ENCODE data around the gene WDR26.
"Not testable (repeated sequence)": the region's sequence is repeated elsewhere in the genome, so short reads cannot be mapped to it uniquely, and the experiment has no call there.

WDR26 gene

DNA sequence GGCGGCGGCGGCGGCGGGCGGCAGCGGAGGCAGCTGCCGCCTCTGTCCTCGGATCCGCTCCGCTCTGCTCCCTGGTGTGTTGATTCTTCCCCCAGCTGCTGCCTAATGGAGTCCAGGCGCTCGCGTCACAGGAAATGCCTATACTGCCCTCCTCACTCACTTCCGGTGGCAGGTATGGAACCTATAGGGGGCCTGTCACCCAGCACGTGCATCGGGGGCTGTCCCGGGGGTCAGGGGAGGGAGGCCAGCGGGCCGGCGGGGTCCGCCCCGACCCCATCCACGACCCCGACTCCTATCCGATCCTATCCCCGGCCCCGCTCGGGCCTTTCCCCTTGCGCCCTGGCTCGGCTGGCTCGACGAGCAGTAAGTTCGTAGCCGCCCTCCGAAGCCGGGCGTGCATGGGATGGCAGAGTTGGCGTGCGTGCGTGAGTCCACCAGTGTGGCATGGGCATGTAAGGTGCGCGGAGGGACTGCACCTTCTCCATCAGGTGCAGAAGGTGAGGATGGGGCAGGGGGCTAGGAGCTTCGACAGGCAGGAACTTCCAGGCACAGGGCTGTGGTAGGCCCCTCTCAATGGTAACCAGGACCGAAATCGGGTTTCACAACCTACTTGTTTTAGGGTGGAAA lies at the start of gene WDR26:
WDR26 (minus strand) TSS at position 107 of the 627 bp plus-strand sequence.
- peak; percentile 85 to 88 for DNase-seq

DNA sequence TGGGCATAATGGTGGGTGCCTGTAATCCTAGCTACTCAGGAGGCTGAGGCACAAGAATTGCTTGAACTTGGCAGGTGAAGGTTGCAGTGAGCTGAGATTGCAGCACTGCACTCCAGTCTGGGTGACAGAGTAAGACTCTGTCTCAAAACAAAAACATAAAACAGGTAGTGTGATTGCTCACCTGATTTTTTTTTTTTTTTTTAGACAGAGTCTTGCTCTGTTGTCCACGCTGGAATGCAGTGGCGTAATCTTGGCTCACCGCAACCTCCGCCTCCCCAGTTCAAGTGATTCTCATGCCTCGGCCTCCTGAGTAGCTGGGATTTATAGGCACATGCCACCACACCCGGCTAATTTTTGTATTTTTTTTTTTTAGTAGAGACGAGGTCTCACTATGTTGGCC lies 48.6 kb upstream of the WDR26 start:
- not testable (repeated sequence) for DNase-seq

DNA sequence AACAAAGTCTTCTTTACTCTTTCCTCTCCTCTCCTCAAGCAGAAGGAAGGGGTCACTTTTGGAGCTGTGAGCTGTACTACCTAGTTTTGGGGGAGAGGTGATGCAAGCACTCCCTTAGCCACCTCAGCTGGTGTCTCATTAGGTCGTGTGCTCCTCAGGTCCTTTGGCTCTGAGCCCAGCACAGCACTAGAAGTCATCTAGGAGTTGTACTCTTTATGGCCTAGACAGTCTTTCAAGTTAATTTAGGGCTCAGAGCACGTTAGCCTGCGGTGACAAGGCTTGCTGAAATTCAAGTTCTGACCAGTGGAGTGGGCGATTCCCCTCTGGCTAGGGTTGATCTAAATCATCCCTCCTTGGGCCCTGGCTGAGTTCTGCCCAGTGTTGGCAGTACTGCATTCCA lies 48.0 kb upstream of the WDR26 start:
- no peak for DNase-seq

DNA sequence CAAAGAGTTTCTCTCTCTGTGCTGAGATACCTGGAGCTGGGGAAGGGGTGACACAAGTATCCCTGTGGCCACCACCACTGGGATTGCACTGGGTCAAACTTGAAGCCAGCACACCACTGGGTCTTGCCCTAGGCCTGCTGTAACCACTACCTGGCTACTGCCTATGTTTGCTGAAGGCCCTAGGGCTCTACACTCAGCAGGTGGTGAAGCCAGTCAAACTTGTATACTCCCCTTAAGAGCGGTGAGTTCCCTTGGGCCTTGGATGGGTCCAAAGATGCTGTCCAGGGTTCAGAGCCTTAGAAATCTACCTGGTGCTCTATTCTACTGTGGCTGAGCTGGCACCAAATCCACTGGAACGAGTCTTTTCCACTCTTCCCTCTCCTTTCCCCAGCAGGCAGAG lies 47.0 kb upstream of the WDR26 start:
- DNase-seq = no peak

DNA sequence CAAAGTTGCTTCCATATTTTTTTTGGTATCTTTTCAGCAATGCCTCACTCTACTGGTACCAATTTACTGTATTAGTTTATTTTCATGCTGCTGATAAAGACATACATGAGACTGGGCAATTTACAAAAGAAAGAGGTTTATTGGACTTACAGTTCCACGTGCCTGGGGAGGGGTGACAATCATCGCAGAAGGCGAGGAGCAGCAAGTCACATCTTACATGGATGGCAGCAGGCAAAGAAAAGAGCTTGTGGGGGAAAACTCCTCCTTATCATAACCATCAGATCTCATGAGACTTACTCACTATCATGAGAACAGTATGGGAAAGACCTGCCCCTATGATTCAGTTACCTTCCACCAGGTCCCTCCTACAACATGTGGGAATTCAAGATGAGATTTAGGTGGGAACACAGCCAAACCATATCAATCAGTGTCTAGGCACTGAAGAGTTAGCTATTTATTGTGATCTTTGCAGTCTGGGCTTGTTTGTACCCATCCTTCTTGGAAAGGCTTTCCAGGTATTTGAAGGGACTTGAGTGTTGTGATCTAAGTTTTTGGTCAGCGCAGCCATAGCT lies 46.4 kb upstream of the WDR26 start:
- DNase-seq = not testable (repeated sequence)

DNA sequence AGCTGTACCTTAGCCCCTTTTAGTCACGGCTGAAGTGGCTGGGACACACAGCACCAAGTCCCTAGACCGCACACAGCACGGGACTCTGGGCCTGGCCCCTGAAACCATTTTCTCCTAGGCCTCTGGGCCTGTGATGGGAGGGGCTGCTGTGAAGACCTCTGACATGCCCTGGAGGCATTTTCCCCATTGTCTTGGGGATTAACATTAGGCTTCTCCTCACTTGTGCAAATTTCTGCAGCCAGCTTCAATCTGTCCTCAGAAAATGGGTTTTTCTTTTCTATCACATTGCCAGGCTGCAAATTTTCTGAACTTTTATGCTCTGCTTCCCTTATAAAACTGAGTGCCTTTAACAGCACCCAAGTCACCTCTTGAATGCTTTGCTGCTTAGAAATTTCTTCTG lies 45.6 kb upstream of the WDR26 start:
- DNase-seq = not testable (repeated sequence)

DNA sequence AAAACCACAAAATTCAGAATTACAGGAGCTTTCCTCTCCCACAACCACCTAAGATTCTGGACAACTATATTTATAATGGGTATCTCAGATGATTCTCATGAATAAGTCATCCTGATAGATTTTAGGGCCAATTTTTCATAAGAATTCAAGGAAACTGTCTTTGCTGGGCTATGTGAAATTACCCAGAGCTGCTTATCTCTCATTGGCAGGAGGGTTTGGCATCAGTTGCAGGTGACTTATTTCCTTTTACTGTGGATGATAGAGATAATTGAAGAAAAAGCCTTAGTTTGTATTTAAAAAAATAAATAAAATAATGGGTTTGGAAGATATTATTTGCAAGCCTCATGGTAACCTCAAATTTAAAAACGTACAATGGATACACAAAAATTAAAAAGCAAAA lies 38.2 kb upstream of the WDR26 start:
- no peak for DNase-seq

DNA sequence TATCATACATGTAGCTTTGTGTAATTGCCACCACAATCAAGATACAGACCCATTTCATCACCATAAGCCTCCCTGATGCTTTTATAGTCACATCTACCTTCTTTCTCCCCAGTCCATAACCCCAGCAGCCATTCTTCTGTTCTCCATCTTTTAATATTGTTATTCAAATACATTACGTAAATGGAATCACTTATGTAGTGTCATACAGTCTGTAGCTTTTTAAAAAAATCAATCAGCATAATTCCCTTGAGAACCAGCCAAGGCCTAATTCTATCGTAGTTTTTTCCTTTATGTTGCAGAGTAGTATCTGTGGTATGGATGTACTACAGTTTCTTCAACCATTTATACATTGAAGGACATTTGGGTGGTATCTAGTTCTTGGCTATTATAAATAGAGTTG lies 31.6 kb upstream of the WDR26 start:
- DNase-seq = no peak

DNA sequence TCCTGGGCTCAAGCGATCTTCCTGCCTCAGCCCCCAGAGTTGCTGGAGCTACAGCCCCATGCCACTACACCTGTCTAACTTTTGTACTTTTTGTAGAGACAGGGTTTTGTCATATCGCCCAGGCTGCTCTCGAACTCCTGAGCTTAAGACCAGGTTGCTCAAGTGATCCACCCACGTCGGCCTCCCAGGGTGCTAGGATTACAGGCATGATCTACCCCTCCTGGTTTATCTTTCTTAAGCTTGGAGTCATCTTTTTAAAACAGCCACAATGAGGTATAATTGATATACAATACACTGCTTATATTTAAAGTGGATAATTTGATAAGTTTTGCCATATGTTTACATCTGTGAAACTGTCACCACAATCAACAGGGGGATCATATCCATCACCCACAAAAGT lies 25.4 kb upstream of the WDR26 start:
- DNase-seq = no peak

DNA sequence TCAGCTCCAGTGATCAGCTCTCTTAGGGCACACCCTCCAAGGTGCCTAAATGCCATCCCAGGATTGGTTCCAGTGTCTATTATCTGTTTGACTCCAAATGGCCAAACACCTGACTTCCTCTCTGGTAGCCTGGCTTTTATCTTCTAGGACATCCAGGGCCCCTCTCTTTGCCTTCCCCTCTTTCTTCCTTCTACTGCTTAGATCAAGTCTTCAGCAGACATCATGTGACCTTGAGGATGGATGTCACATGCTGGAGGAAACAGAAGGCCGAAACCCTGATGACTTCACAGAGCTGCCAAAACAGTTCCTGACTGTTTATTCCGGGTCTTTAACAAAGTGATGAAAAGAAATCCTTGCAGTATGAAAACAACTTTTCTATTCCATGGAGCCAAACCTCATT lies 24.4 kb upstream of the WDR26 start:
- DNase-seq = no peak

DNA sequence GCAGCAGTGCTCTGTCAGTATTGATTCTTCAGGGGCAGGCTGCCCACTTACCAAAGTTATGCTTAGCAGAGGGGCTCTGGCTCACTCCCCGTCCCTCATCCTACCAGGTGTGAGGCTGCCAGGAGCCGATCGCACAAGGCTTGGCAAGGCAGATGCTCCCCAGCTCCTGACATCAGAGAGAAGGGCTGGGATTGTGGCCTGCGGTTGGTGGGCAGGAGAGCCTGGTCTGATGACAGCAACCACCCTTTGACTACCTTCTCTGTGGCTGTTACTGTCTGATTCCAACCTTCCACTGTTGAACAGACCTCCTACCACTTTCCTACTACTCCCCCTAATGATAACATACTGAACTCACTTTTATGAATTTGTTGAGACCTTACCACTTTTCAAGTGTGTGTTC lies 23.7 kb upstream of the WDR26 start:
- DNase-seq = no peak

DNA sequence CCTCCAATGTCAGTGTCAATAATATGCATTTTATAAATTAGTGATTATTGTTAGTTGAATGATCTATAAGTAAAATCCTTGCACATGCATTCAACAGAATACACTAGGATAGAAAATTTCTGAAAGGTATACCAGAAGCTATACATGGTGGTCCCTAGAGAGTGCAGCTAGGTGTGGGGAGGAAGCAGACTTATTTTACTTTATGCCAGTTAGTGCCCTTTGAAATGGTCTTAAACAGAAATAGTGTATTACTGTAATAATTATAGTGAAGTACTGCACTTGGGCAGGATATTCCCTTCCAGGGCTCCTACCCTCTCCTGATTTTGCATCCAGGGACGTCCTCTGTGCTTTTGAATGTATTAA lies 23.2 kb upstream of the WDR26 start:
- no peak for DNase-seq

DNA sequence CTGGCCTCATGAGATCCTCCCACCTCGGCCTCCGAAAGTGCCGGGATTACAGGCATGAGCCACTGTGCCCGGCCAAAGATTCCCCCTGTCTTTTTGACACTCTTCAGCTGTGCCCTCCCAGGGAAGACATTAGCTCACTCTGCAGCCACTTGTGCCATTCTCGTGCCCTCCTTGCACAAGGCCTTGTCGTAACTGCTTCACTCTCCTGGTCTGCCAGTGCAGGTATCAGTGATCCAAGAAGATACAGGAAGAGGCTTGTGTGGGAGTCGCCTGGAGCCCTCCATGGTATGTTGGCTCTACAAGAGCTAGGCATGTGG lies 22.0 kb upstream of the WDR26 start:
- DNase-seq = no peak

DNA sequence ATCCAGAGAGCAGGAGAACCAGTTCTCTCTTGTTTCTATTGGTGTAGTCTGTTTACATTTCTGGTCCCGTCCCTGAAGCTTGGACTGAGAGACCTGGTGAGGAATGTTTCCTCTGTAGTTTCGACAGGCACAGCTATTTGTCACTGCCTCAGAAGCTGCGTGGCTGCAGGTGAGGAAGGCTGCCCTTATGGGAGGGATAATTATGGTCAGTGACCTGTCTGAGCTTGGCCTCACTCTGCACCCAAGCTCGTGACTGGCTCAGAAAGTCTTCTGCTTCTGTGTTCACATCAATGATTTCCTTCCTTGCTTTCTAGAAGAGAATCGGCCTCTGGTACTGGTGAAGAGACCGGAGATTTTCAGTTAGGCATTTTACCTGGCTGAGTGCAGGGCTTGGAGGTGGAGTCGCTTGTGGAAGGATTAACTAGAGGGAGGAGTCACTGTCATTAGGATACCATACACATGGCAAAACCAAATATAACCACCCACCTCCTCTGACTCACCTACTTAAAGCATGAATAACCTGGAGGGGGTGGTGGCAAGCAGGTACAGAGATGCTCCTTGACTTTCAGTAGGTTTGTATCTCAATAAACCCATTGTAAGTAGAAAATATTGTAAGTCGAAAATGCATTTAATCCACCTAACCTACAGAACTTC lies 19.9 kb upstream of the WDR26 start:
- DNase-seq = no peak

DNA sequence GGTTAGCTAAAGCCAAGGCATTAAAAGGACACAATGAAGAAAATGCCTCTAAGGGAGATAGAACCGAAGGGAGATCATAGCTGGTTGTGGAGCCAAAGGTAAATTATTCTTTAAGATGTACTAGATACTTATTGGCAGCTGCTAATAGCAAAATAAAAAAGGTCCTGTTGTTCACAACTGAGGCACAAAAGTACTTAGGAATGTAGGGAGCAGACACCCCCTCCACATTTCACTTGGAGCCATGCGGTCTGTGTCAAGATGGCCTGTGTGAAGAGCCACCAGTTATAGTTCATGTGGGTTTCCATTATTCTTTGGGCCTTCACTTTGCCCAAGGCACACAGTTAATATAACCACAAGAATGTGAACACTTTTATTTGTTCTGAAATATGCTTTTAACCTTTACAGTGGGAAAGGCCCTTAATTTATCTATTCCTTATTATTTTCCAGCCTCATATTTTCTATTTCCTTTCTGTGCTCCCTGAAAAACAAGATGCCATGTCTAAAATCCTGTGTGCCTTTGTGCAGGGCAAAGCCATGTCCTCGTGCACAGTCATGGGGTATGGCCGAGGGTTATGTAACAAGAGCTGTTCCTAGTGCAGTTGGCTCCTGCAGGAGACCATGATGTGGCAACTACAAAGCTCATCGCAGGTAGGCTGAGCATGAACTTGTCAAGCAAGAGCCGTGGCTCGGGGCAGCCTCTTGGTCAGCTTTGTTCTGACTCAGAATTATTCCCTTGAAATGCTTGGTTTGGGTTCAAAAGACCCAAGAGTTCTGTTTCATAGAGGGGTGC lies 16.2 kb upstream of the WDR26 start:
- DNase-seq = no peak

DNA sequence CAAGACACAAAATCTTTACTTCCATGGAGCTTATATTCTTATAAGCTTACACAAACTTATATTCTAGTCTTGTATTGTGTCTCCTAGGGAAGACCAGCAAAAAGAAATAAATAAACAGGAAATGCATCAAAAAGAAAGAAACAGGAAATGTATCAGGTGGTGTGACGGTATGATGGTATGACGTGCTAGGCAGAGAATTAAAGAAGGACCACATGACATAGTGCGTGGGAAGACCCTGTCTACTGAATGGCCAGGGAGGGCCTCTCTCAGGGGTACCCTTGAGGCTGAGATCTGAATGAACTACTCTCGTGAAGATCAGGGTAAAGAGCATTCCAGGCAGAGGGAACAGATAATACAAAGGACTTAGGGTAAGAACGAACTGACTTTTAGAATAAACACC lies 15.6 kb upstream of the WDR26 start:
- DNase-seq = no peak

DNA sequence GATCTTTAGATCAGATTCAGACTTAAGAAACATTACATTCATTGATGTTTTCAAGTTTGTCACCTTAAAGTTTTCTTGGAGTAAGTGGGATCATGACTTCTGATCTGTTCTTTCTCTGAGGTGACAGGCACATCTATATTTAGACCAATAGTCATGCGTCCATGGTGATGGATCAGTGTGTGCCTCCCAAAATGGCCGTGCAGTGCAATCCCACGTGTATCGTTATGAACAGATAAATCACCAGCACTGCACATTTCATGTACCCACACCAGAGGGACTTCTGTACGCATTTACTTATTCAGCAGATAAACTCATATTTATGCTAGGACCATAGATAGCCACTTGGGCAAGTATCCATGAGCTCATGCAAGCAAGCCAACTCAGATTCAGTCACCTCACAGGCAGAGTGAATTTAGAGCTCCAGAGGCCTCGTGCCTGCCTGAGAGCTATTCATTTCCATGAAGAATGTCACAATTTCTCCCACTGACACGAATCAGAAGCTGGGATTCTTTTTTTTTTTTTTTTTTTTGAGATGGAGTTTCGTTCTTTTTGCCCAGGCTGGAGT lies 13.9 kb upstream of the WDR26 start:
- DNase-seq = no peak

DNA sequence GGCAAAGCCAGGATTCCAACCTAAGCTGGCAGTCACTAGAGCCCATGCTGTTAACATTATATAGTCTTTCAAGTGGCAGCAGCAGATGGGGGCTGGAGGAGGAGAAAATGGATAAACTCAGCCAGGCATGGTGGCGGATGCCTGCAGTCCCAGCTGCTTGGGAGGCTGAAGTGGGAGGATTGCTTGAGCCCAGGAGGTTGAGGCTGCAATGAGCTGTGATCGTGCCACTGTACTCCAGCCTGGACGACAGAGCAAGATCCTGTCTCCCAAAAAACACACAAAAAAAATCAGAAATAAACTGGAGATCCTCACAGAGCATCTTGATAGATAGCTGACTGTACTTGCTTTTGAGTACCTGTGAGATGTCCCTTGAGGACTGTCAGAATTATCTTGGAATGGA lies 13.4 kb upstream of the WDR26 start:
- no peak for DNase-seq

DNA sequence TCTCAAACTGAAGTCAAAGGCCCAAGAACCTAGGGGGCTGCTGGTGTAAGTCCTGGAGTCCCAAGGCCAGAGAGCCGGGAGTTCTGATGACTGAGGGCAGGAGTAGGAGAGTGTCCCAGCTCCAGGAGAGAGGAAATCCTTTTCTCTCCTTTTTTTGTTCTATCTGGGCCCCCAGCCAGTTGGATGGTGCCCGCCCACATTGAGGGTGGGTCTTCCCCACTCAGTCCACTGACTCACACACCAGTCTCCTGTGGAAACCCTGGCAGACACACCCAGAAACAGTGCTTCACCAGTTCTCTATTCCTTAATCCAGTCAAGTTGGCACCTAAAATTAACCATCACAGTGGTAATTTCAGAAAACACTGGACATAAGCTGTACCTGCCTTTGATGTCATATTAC lies 12.7 kb upstream of the WDR26 start:
- no peak for DNase-seq

DNA sequence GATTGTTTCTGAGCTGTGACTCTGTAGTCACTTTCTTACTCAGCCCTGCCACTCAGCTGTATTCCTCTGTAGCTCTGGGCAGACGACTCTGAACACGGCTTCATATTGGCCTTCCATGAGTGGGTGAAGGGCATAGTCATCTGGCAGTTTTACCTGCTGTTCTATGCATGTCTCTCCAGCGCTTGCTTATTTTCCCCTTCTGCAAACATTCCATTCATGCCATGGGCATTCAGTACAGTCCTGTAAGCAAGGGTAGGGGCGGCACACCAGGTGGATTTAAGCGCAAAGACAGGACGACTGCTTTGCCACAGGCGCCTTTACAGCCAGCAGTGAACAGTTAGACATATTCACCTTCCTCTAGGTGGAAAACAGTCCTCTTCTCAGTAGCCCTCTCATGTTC lies 4.4 kb upstream of the WDR26 start:
- no peak for DNase-seq

DNA sequence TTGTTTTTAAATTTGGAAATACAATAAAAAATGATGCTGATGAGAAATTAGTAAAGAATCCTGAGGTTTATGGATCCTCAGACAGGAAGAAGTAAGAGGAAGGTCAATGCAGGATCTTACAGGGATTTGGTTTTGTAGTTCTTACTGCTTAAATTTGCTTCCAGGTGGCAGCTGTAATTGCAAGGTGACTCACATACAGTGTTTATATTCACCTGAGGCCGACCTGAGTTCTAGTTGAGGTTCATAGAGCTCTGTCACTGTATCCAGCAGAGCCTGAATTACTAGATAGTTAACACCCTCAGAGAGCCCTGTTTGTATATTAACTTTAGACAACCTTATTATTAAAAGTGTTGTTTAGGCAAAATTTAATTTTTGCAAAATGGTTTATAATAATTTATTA lies 1.4 kb upstream of the WDR26 start:
- DNase-seq = no peak

DNA sequence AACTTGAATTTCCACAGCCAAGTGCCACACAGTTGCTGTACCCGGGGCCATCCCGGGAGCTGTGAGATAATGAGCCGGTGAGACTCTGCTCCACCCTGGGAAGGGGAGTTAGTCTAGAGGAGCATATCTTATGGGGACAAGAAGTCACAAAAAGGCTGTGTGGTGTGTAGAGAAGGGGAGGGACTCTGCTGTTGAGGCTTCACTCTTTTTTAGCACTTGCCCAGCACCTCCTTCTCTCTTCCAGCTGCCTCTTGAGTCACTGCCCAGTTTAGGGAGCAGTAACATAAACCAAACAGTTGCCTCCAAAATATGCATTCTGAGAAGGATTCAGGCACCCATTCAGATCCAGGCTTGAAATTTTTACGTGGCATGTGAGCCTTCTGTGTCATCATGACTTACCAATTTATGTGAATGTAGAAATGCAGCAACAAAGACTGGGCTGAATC lies 744 bp upstream of the WDR26 start:
- no peak for DNase-seq

DNA sequence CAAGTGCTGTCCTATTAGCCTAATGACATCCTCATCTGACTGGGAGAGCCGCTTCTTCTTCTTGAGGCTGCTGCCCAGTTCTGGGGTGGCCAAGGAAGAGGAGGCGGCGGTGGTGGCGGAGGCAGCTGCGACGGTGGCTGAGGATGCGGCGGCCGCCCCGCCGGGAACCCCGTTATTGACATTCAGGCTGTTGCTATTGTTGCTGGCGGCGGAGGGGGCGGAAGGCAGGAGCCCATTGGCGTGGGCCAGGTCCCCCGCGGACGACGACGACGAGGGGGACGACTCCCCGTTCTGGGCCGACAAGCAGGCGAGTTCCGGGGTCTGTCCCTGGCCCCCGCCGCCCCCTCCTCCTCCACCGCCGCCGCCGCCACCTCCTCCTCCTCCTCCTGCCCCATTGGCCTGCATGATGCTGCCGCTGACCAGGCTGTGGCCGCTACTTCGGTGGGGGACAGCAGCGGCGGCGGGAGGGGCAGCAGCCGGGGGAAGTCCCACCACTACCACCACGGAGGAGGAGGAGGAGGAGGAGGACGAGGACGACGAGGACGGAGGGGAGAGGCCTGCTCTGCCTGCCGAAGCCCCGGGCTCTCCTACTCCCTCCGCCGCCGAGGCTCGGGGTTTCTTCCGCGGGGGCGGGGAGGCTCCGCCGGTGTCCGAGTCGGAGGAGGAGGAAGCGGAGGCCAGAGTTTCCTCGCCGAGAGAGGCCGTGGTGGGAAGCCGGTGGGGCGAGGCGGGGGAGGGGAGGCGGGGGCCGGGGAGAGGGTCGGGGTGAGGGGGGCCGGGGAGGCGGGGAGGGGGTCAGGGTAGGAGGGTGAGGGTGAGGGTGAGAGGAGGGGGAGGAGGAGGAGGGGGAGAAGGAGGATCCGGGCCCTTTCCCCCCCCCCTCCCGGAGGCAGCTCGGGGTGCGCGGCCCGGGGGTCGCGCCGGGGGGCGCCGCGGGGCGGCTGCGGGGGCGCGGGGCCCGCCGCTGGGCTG lies 610 bp downstream of the WDR26 start:
- no peak for DNase-seq

All from SHP77 (cell line).